ENCODE measurements around the gene IL11RA. TPM values are rescaled to one million over a fixed set of nuclear protein-coding genes. Genes with fewer than 3 reads are reported as not detected.

The IL11RA gene
- total and polyA plus RNA-seq, 10 of the 15 experiments (the other 5 are each of a cell fraction or from before 2014, with no cell fraction given) = 0.32 to 5.8 (median 2.2) TPM

- H3K9ac ChIP-seq (ENCODE audit: control insufficient read depth, insufficient read depth, low read length) = no peak within 1 kb of the TSS
- POLR2A ChIA-PET = interaction anchor here (0.5 kb wide), 1 partner anchor 1344 kb away, joined by 4 read pairs; no protein-coding TSS in a partner anchor
- no TSS peak for BruUV-seq (replicated peaks)
Observed at GRCh38 chr9:34710023-34710422, 58.0 kb downstream of the IL11RA start, which contains the start of gene CCL21. Gene CCL21, minus strand, starts transcription at chr9:34710136. Its CDS starts 70 bp downstream, at chr9:34710066.

More at GRCh38 chr9:34710023-34710422, 58.0 kb downstream of the IL11RA start, which contains the start of gene CCL21:
- H3K36me3 ChIP-seq (ENCODE audit: control insufficient read depth in 2 of 2, insufficient read depth in 2 of 2, low read length in 1 of 2) = no peaks in the 10 kb centered on the region
- H3K79me2 ChIP-seq (ENCODE audit: control insufficient read depth, insufficient read depth, low read length) = no peaks in the 10 kb centered on the region
- no peak within 1 kb of the TSS for H3K4me2 ChIP-seq (ENCODE audit: control insufficient read depth, insufficient read depth)
- ChIA-PET CTCF (interaction anchor here (1.6 kb wide), 1 partner anchor 9 kb away, joined by 5 read pairs; no protein-coding TSS in a partner anchor), RAD21 (ENCODE audit: unreplicated experiment) (no interaction called here), SMC1A (ENCODE audit: uncharacterized antibody, unreplicated experiment) (no interaction called here)
- ATAC-seq (no peak), DNase-seq (ENCODE audit: low read depth, low spot score) (no peak), FAIRE-seq (no peak)
- no peak within 1 kb of the TSS for H2AFZ ChIP-seq (ENCODE audit: control insufficient read depth, low read depth, low read length)
- intact Hi-C loops (cut with micrococcal nuclease; ENCODE audit: unreplicated experiment) (no loop called here), in situ Hi-C loops (cut with MboI) (no loop called here)
- H3K4me3 ChIP-seq = no peak within 1 kb of the TSS
- 4% methylated on average over 2 of the region's 2 CpGs for WGBS (ENCODE audit: insufficient coverage, insufficient replicate concordance, low lambda C conversion rate, missing lambda C conversion rate)
- H3K4me1 ChIP-seq (ENCODE audit: control insufficient read depth, insufficient read depth, low read length) = no peaks in the 10 kb centered on the region
- H3K9me3 ChIP-seq (replicated peaks; ENCODE audit: control insufficient read depth, insufficient read depth, low read length) = no peaks in the 10 kb centered on the region
- TF ChIP-seq BCL11A (IDR thresholded peaks at IDR 0.05; ENCODE audit: low read depth, low read length) (no peak), NFIC (IDR thresholded peaks at IDR 0.05; ENCODE audit: low read depth, low read length) (no peak), NFYA (IDR thresholded peaks at IDR 0.05; ENCODE audit: borderline replicate concordance, low read depth, low read length) (no peak), ZNF24 (IDR thresholded peaks at IDR 0.05) (no peak), TARDBP (IDR thresholded peaks at IDR 0.05; ENCODE audit: borderline replicate concordance) (no peak)
- no peaks in the 10 kb centered on the region for H4K20me1 ChIP-seq (ENCODE audit: control insufficient read depth, insufficient read depth)
- no peak within 1 kb of the TSS for H3K27ac ChIP-seq (ENCODE audit: control insufficient read depth, insufficient read depth)
- H3K27me3 ChIP-seq (replicated peaks in 1 of 2; ENCODE audit: control insufficient read depth in 2 of 2, insufficient read depth in 2 of 2, low read length in 1 of 2) = peaks cover 0 to 1% of the 10 kb centered on the region in 2 experiments; a peak in 2 of 4 replicates

Small RNA genes lying within 50 kb of the gene (small RNA-seq; reads per million reads assigned to genes)
- not detected for gene CCL27

Other genes with a start within 250 kb of the IL11RA start
Only the 7 nearest of the 12 such genes appear.
- 28.0 and 30.2 TPM in 2 replicates for gene RPP25L, start 40.1 kb upstream of the IL11RA start, total RNA-seq (2014; rRNA removed)
- gene RPP25L, start 40.1 kb upstream of the IL11RA start, total RNA-seq (2014; rRNA removed; fragmentation: Illumina TruSeq; extraction: Trizol) = 14.0 and 14.3 TPM in 2 replicates
- gene RPP25L, start 40.1 kb upstream of the IL11RA start, total RNA-seq (2021) = 18.4 and 19.0 TPM in 2 replicates
- 7.8 and 12.9 TPM in 2 replicates for gene RPP25L, start 40.1 kb upstream of the IL11RA start, polyA plus RNA-seq (2011; rRNA removed)
- 2.9 and 8.5 TPM in 2 replicates for gene RPP25L, start 40.1 kb upstream of the IL11RA start, polyA plus RNA-seq (2014; fragmentation: Illumina TruSeq; extraction: Trizol)
- gene RPP25L, start 40.1 kb upstream of the IL11RA start, polyA plus RNA-seq (2014; fragmentation: Nextera tagmentation; extraction: Ambion mirVana) = 10 to 100 TPM in 1 of 2 experiments, 1 to 10 TPM in 1; 7.7 to 14.7 TPM
- 26.6 and 36.3 TPM in 2 replicates for gene RPP25L, start 40.1 kb upstream of the IL11RA start, polyA plus RNA-seq (2014; rRNA removed)
- 10 to 100 TPM; 26.1 to 26.2 TPM for gene RPP25L, start 40.1 kb upstream of the IL11RA start, polyA plus RNA-seq (2016; fragmentation: Nextera tagmentation; extraction: Ambion mirVana)
- gene DCTN3, start 31.7 kb upstream of the IL11RA start, total RNA-seq (2014; rRNA removed) = 87.3 and 103 TPM in 2 replicates
- gene DCTN3, start 31.7 kb upstream of the IL11RA start, total RNA-seq (2014; rRNA removed; fragmentation: Illumina TruSeq; extraction: Trizol) = 43.2 and 45.6 TPM in 2 replicates
- gene DCTN3, start 31.7 kb upstream of the IL11RA start, total RNA-seq (2021) = 74.6 and 79.1 TPM in 2 replicates
- 56.5 and 75.6 TPM in 2 replicates for gene DCTN3, start 31.7 kb upstream of the IL11RA start, polyA plus RNA-seq (2011; rRNA removed)
- 26.9 and 57.8 TPM in 2 replicates for gene DCTN3, start 31.7 kb upstream of the IL11RA start, polyA plus RNA-seq (2014; fragmentation: Illumina TruSeq; extraction: Trizol)
- gene DCTN3, start 31.7 kb upstream of the IL11RA start, polyA plus RNA-seq (2014; fragmentation: Nextera tagmentation; extraction: Ambion mirVana) = 10 to 100 TPM; 19.0 to 52.0 TPM
- 66.7 and 68.0 TPM in 2 replicates for gene DCTN3, start 31.7 kb upstream of the IL11RA start, polyA plus RNA-seq (2014; rRNA removed)
- gene DCTN3, start 31.7 kb upstream of the IL11RA start, polyA plus RNA-seq (2016; fragmentation: Nextera tagmentation; extraction: Ambion mirVana) = 100 to 1,000 TPM; 101 to 120 TPM
- not detected in 2 replicates for gene ARID3C, start 23.1 kb upstream of the IL11RA start, total RNA-seq (2014; rRNA removed)
- gene ARID3C, start 23.1 kb upstream of the IL11RA start, total RNA-seq (2014; rRNA removed; fragmentation: Illumina TruSeq; extraction: Trizol) = not detected in 2 replicates
- gene ARID3C, start 23.1 kb upstream of the IL11RA start, total RNA-seq (2021) = 0.24 TPM in 1 of 2 replicates, not detected in the other
- not detected in 2 replicates for gene ARID3C, start 23.1 kb upstream of the IL11RA start, polyA plus RNA-seq (2011; rRNA removed)
- gene ARID3C, start 23.1 kb upstream of the IL11RA start, polyA plus RNA-seq (2014; fragmentation: Illumina TruSeq; extraction: Trizol) = not detected in 2 replicates
- not detected for gene ARID3C, start 23.1 kb upstream of the IL11RA start, polyA plus RNA-seq (2014; fragmentation: Nextera tagmentation; extraction: Ambion mirVana)
- not detected in 2 replicates for gene ARID3C, start 23.1 kb upstream of the IL11RA start, polyA plus RNA-seq (2014; rRNA removed)
- gene ARID3C, start 23.1 kb upstream of the IL11RA start, polyA plus RNA-seq (2016; fragmentation: Nextera tagmentation; extraction: Ambion mirVana) = not detected
- 65.4 and 77.9 TPM in 2 replicates for gene SIGMAR1, start 14.4 kb upstream of the IL11RA start, total RNA-seq (2014; rRNA removed)
- gene SIGMAR1, start 14.4 kb upstream of the IL11RA start, total RNA-seq (2014; rRNA removed; fragmentation: Illumina TruSeq; extraction: Trizol) = 38.6 and 44.3 TPM in 2 replicates
- 61.5 and 63.0 TPM in 2 replicates for gene SIGMAR1, start 14.4 kb upstream of the IL11RA start, total RNA-seq (2021)
- gene SIGMAR1, start 14.4 kb upstream of the IL11RA start, polyA plus RNA-seq (2011; rRNA removed) = 7.6 and 12.9 TPM in 2 replicates
- 64.7 and 76.0 TPM in 2 replicates for gene SIGMAR1, start 14.4 kb upstream of the IL11RA start, polyA plus RNA-seq (2014; fragmentation: Illumina TruSeq; extraction: Trizol)
- 10 to 100 TPM in 1 of 2 experiments, 1 to 10 TPM in 1; 7.1 to 19.6 TPM for gene SIGMAR1, start 14.4 kb upstream of the IL11RA start, polyA plus RNA-seq (2014; fragmentation: Nextera tagmentation; extraction: Ambion mirVana)
- gene SIGMAR1, start 14.4 kb upstream of the IL11RA start, polyA plus RNA-seq (2014; rRNA removed) = 81.4 and 82.9 TPM in 2 replicates
- 100 to 1,000 TPM; 110 to 133 TPM for gene SIGMAR1, start 14.4 kb upstream of the IL11RA start, polyA plus RNA-seq (2016; fragmentation: Nextera tagmentation; extraction: Ambion mirVana)
- gene GALT, start 5.5 kb upstream of the IL11RA start, total RNA-seq (2014; rRNA removed) = 30.3 and 31.0 TPM in 2 replicates
- gene GALT, start 5.5 kb upstream of the IL11RA start, total RNA-seq (2014; rRNA removed; fragmentation: Illumina TruSeq; extraction: Trizol) = 9.3 and 10.3 TPM in 2 replicates
- gene GALT, start 5.5 kb upstream of the IL11RA start, total RNA-seq (2021) = 26.2 and 30.8 TPM in 2 replicates
- gene GALT, start 5.5 kb upstream of the IL11RA start, polyA plus RNA-seq (2011; rRNA removed) = 10.5 and 21.6 TPM in 2 replicates
- 14.5 and 16.9 TPM in 2 replicates for gene GALT, start 5.5 kb upstream of the IL11RA start, polyA plus RNA-seq (2014; fragmentation: Illumina TruSeq; extraction: Trizol)
- gene GALT, start 5.5 kb upstream of the IL11RA start, polyA plus RNA-seq (2014; fragmentation: Nextera tagmentation; extraction: Ambion mirVana) = 10 to 100 TPM; 22.8 to 24.9 TPM
- 30.2 and 41.6 TPM in 2 replicates for gene GALT, start 5.5 kb upstream of the IL11RA start, polyA plus RNA-seq (2014; rRNA removed)
- gene GALT, start 5.5 kb upstream of the IL11RA start, polyA plus RNA-seq (2016; fragmentation: Nextera tagmentation; extraction: Ambion mirVana) = 10 to 100 TPM; 28.8 to 34.1 TPM
- not detected in 2 replicates for gene CCL27, start 10.5 kb downstream of the IL11RA start, total RNA-seq (2014; rRNA removed)
- gene CCL27, start 10.5 kb downstream of the IL11RA start, total RNA-seq (2014; rRNA removed; fragmentation: Illumina TruSeq; extraction: Trizol) = not detected in 2 replicates
- not detected in 2 replicates for gene CCL27, start 10.5 kb downstream of the IL11RA start, total RNA-seq (2021)
- not detected in 2 replicates for gene CCL27, start 10.5 kb downstream of the IL11RA start, polyA plus RNA-seq (2011; rRNA removed)
- gene CCL27, start 10.5 kb downstream of the IL11RA start, polyA plus RNA-seq (2014; fragmentation: Illumina TruSeq; extraction: Trizol) = not detected in 2 replicates
- gene CCL27, start 10.5 kb downstream of the IL11RA start, polyA plus RNA-seq (2014; fragmentation: Nextera tagmentation; extraction: Ambion mirVana) = under 1 TPM in 1 of 2 experiments, not detected in 1; 0.45 TPM
- gene CCL27, start 10.5 kb downstream of the IL11RA start, polyA plus RNA-seq (2014; rRNA removed) = not detected in 2 replicates
- not detected for gene CCL27, start 10.5 kb downstream of the IL11RA start, polyA plus RNA-seq (2016; fragmentation: Nextera tagmentation; extraction: Ambion mirVana)
- 0.38 TPM in 1 of 2 replicates, not detected in the other for gene CCL19, start 39.1 kb downstream of the IL11RA start, total RNA-seq (2014; rRNA removed)
- gene CCL19, start 39.1 kb downstream of the IL11RA start, total RNA-seq (2014; rRNA removed; fragmentation: Illumina TruSeq; extraction: Trizol) = not detected in 2 replicates
- gene CCL19, start 39.1 kb downstream of the IL11RA start, total RNA-seq (2021) = not detected in 2 replicates
- 0.23 and 0.69 TPM in 2 replicates for gene CCL19, start 39.1 kb downstream of the IL11RA start, polyA plus RNA-seq (2011; rRNA removed)
- not detected in 2 replicates for gene CCL19, start 39.1 kb downstream of the IL11RA start, polyA plus RNA-seq (2014; fragmentation: Illumina TruSeq; extraction: Trizol)
- gene CCL19, start 39.1 kb downstream of the IL11RA start, polyA plus RNA-seq (2014; fragmentation: Nextera tagmentation; extraction: Ambion mirVana) = under 1 TPM in 1 of 2 experiments, not detected in 1; 0.42 TPM
- gene CCL19, start 39.1 kb downstream of the IL11RA start, polyA plus RNA-seq (2014; rRNA removed) = not detected in 2 replicates
- gene CCL19, start 39.1 kb downstream of the IL11RA start, polyA plus RNA-seq (2016; fragmentation: Nextera tagmentation; extraction: Ambion mirVana) = not detected